GM12878 (cell line): ENCODE results near the gene P2RX6. TPM values are rescaled to one million over a fixed set of nuclear protein-coding genes. Genes with fewer than 3 reads are reported as not detected.

Experiments used
- ATAC-seq: fragments of 200-7000 bp; cut with Tn5 transposase; 3 replicates; pipeline ENCODE4 v1.9.1; 2020; ENCODE audit warnings: mild to moderate bottlenecking, moderate library complexity
- BruUV-seq: library from RNA; stranded (reverse); fragments of 400-500 nt; replicated peaks from 2 replicates; lab custom pipeline; 2021; lab: Mats Ljungman, UMichigan
- CTCF ChIA-PET: fragments of 300-600 bp; sonication (Branson Sonifier 250); formaldehyde crosslinking; extraction: SDS; loops from one replicate; lab custom pipeline; 2021; ENCODE audit warnings: inconsistent platforms; lab: Yijun Ruan, JAX
- POLR2A ChIA-PET: fragments of 350-600 bp; formaldehyde crosslinking; extraction: SDS; loops from one replicate; lab custom pipeline; 2021; ENCODE audit warnings: inconsistent platforms; lab: Charles Lee
- RAD21 ChIA-PET: fragments of 300-600 bp; sonication (Branson Sonifier 250); formaldehyde crosslinking; loops from one replicate; lab custom pipeline; 2023; ENCODE audit warnings: antibody characterized with exemption; ENCODE audit not compliant: unreplicated experiment; lab: Charles Lee
- SMC1A ChIA-PET: fragments of 300-600 bp; sonication (Branson Sonifier 250); formaldehyde crosslinking; loops from one replicate; lab custom pipeline; 2023; ENCODE audit not compliant: unreplicated experiment, uncharacterized antibody; lab: Charles Lee
- DNase-seq: peaks from one replicate; pipeline ENCODE4 v3.0.0-alpha.2; 2011; ENCODE audit warnings: low read depth, low spot score
- FAIRE-seq: peaks from 3 replicates; lab custom pipeline; 2011; peaks lifted over from hg19 to GRCh38; lab: Jason Lieb, UNC
- H2AFZ ChIP-seq: 2 replicates; pipeline ENCODE4 v1.6.0; 2011; ENCODE audit warnings: low read depth, low read length, control low read depth; ENCODE audit not compliant: control insufficient read depth
- H3K27ac ChIP-seq: 2 replicates; pipeline ENCODE4 v1.5.1; 2011; ENCODE audit warnings: control low read depth; ENCODE audit not compliant: control insufficient read depth, insufficient read depth
- H3K27me3 ChIP-seq, 2 experiments: replicated peaks in 1 of 2; 2 replicates each; pipeline versions ENCODE4 v1.6.0 to v1.6.1; 2011; ENCODE audit warnings: low read length in 1 of 2; ENCODE audit not compliant: control insufficient read depth in 2 of 2, insufficient read depth in 2 of 2
- H3K36me3 ChIP-seq, 2 experiments: 2 replicates each; pipeline ENCODE4 v1.5.1; 2011; ENCODE audit warnings: low read length in 1 of 2; ENCODE audit not compliant: control insufficient read depth in 2 of 2, insufficient read depth in 2 of 2
- H3K4me1 ChIP-seq: 2 replicates; pipeline ENCODE4 v1.6.1; 2011; ENCODE audit warnings: mild to moderate bottlenecking, low read length, moderate library complexity, mixed read lengths; ENCODE audit not compliant: control insufficient read depth, insufficient read depth
- H3K4me2 ChIP-seq: 2 replicates; pipeline ENCODE4 v1.6.0; 2011; ENCODE audit warnings: control low read depth; ENCODE audit not compliant: control insufficient read depth, insufficient read depth
- H3K4me3 ChIP-seq: fragments of 200-600 bp; sonication (generic); 2 replicates; pipeline ENCODE4 v1.5.1; 2016
- H3K79me2 ChIP-seq: 2 replicates; pipeline ENCODE4 v1.6.0; 2011; ENCODE audit warnings: low read length; ENCODE audit not compliant: control insufficient read depth, insufficient read depth
- H3K9ac ChIP-seq: 2 replicates; pipeline ENCODE4 v1.8.0; 2011; ENCODE audit warnings: low read length, control low read depth, mixed read lengths; ENCODE audit not compliant: control insufficient read depth, insufficient read depth
- H3K9me3 ChIP-seq: replicated peaks from 3 replicates; pipeline ENCODE4 v1.5.1; 2011; ENCODE audit warnings: mild to moderate bottlenecking, low read length; ENCODE audit not compliant: control insufficient read depth, insufficient read depth
- H4K20me1 ChIP-seq: 2 replicates; pipeline ENCODE4 v1.6.0; 2011; ENCODE audit not compliant: control insufficient read depth, insufficient read depth
- ASH2L ChIP-seq: fragments of 300-600, 200-600 bp; sonication (generic); IDR thresholded peaks from 2 replicates; pipeline ENCODE4 v1.6.1; 2017; ENCODE audit warnings: low read depth, mild to moderate bottlenecking, borderline replicate concordance
- BCL11A ChIP-seq: IDR thresholded peaks from 2 replicates; pipeline ENCODE4 v1.6.1; 2011; ENCODE audit warnings: low read depth, low read length
- BCL3 ChIP-seq: IDR thresholded peaks from 2 replicates; pipeline ENCODE4 v1.6.1; 2011; ENCODE audit warnings: borderline replicate concordance, low read depth, mild to moderate bottlenecking, moderate library complexity, low read length; ENCODE audit not compliant: insufficient read depth, poor library complexity, severe bottlenecking
- CHD1 ChIP-seq: IDR thresholded peaks from 2 replicates; pipeline ENCODE4 v1.6.1; 2012; ENCODE audit warnings: low read depth, low read length, improper control_type of control experiment
- DPF2 ChIP-seq: fragments of 450-650 bp; IDR thresholded peaks from 2 replicates; pipeline ENCODE4 v1.6.1; 2017; ENCODE audit warnings: mild to moderate bottlenecking
- FOXK2 ChIP-seq: fragments of 450-650 bp; IDR thresholded peaks from 2 replicates; pipeline ENCODE4 v1.6.1; 2017; ENCODE audit warnings: mild to moderate bottlenecking, moderate library complexity
- JUNB ChIP-seq: IDR thresholded peaks from 2 replicates; pipeline ENCODE4 v1.6.1; 2016; ENCODE audit warnings: antibody characterized with exemption, mild to moderate bottlenecking
- MTA2 ChIP-seq: fragments of 450-650 bp; IDR thresholded peaks from 2 replicates; pipeline ENCODE4 v1.6.1; 2016; ENCODE audit warnings: low read depth, mild to moderate bottlenecking, moderate library complexity
- POU2F2 ChIP-seq: IDR thresholded peaks from 3 replicates; pipeline ENCODE4 v1.6.1; 2011; ENCODE audit warnings: low read depth, mild to moderate bottlenecking, low read length, borderline replicate concordance
- SIX5 ChIP-seq: IDR thresholded peaks from 2 replicates; pipeline ENCODE4 v1.6.1; 2011; ENCODE audit warnings: mild to moderate bottlenecking, low read depth, low read length, moderate library complexity; ENCODE audit not compliant: severe bottlenecking
- SUZ12 ChIP-seq: fragments of 200-600 bp; sonication (generic); IDR thresholded peaks from one replicate; pipeline ENCODE4 v1.6.1; 2018; ENCODE audit warnings: antibody characterized with exemption, mild to moderate bottlenecking; ENCODE audit not compliant: unreplicated experiment
- TARDBP ChIP-seq: IDR thresholded peaks from 2 replicates; pipeline ENCODE4 v1.6.1; 2016; ENCODE audit warnings: borderline replicate concordance
- TBL1XR1 ChIP-seq: IDR thresholded peaks from 2 replicates; pipeline ENCODE4 v1.6.1; 2012; ENCODE audit warnings: low read depth, low read length, improper control_type of control experiment
- ZBTB4 ChIP-seq: fragments of 450-650 bp; formaldehyde crosslinking; IDR thresholded peaks from 2 replicates; pipeline ENCODE4 v1.4.0; 2022; ENCODE audit warnings: mild to moderate bottlenecking, moderate library complexity
- ZNF592 ChIP-seq: fragments of 450-650 bp; IDR thresholded peaks from 2 replicates; pipeline ENCODE4 v1.6.1; 2017; ENCODE audit warnings: mild to moderate bottlenecking, moderate library complexity
- WGBS: methylation state at CpG from one replicate; pipeline ENCODE4 v1.1.6; 2016; ENCODE audit warnings: low lambda C conversion rate; ENCODE audit not compliant: insufficient replicate concordance, insufficient coverage; ENCODE audit errors: missing lambda C conversion rate; 5-methylcytosine and 5-hydroxymethylcytosine counted together
- in situ Hi-C: fragments of 300-500 bp; cut with MboI; formaldehyde crosslinking; loops from 9 replicates; pipeline ENCODE4 v1.14.3; 2018; ENCODE audit warnings: mixed read lengths
- intact Hi-C: fragments of 100-400 bp; cut with micrococcal nuclease; formaldehyde crosslinking; loops from one replicate; pipeline ENCODE4 v1.14.2; 2022; ENCODE audit not compliant: unreplicated experiment
- polyA plus RNA-seq, 11 experiments: library from polyadenylated mRNA; depleted of rRNA in 4 of 11; unstranded in 6 of 11; stranded (reverse) in 5 of 11; fragments of >200 nt; fragmentation: Nextera tagmentation in 4 of 11; fragmentation: Illumina TruSeq in 1 of 11; extraction: Ambion mirVana in 4 of 11; extraction: Trizol in 1 of 11; gene quantifications; 1 replicate in 1 of 11; 2 replicates in 10 of 11; pipeline versions ENCODE4 v1.2.1 to v1.2.3, GENCODE V29; 2011 to 2016; ENCODE audit warnings: inconsistent platforms in 2 of 11, missing spikeins in 2 of 11, low read depth in 1 of 11
- total RNA-seq, 4 experiments: library from RNA; depleted of rRNA in 3 of 4; stranded (reverse); fragments of >200 nt in 3 of 4; fragmentation: Illumina TruSeq in 1 of 4; extraction: Trizol in 1 of 4; gene quantifications; 2 replicates each; pipeline versions ENCODE4 v1.2.1 to v1.2.3, GENCODE V29; 2013 to 2021

Gene P2RX6
- total and polyA plus RNA-seq, 10 of the 15 experiments (the other 5 are each of a cell fraction or from before 2014, with no cell fraction given) = 0.03 to 0.21 (median 0.07) TPM; not detected in 5

GRCh38 chr22:21025763-21026755 lies 11.1 kb downstream of the P2RX6 start:
- RAD21 ChIA-PET = no interaction called here
- DNase-seq (no peak), FAIRE-seq (no peak), ATAC-seq (no peak)
- intact Hi-C loops (no loop called here), in situ Hi-C loops (no loop called here)
- 59% methylated on average over 27 of the region's 27 CpGs for WGBS
- Histone ChIP-seq H3K27ac (no peak overlapping the region), H4K20me1 (no peaks in the 10 kb centered on the region), H3K4me2 (no peak overlapping the region), H3K4me3 (no peak overlapping the region), H2AFZ (no peak overlapping the region), H3K27me3 (no peaks in the 10 kb centered on the region), H3K79me2 (no peaks in the 10 kb centered on the region), H3K4me1 (peaks cover 7% of the 10 kb centered on the region), H3K9me3 (no peaks in the 10 kb centered on the region), H3K9ac (no peak overlapping the region), H3K36me3 (no peaks in the 10 kb centered on the region)
- SMC1A ChIA-PET = no interaction called here
- no TSS peak for BruUV-seq
- CTCF ChIA-PET = no interaction called here
- POLR2A ChIA-PET = no interaction called here
- TF ChIP-seq ZNF592 = no peak
- TF ChIP-seq POU2F2 = no peak
- TF ChIP-seq BCL3 = no peak
- TF ChIP-seq BCL11A = no peak
- no peak for TF ChIP-seq SIX5
- TF ChIP-seq FOXK2 = no peak
- TF ChIP-seq SUZ12 = no peak
- no peak for TF ChIP-seq CHD1
- no peak for TF ChIP-seq DPF2
- TF ChIP-seq JUNB = no peak
- TF ChIP-seq ZBTB4 (CRISPR knock-in tag) = no peak
- no peak for TF ChIP-seq ASH2L
- TF ChIP-seq TBL1XR1 = no peak
- TF ChIP-seq MTA2 = no peak
- TF ChIP-seq TARDBP = no peak
